Neural cell (in vitro differentiated cells): Measurements from ENCODE around the gene RELA. TPM values are rescaled to one million over a fixed set of nuclear protein-coding genes. Genes with fewer than 3 reads are reported as not detected.

Experiments
- H2AFZ ChIP-seq: fragments of 200-600, 300-800 bp; sonication (generic), shearing (Covaris generic); 2 replicates; pipeline ENCODE4 v1.6.0; 2014; ENCODE audit warnings: low read depth, mild to moderate bottlenecking, antibody characterized with exemption, low read length, moderate library complexity
- H3F3A ChIP-seq: fragments of 200-600 bp; shearing (Covaris generic); 2 replicates; pipeline ENCODE4 v1.6.1; 2016; ENCODE audit warnings: mild to moderate bottlenecking, moderate library complexity, mixed read lengths, antibody characterized with exemption, low read length; ENCODE audit not compliant: insufficient read depth, poor library complexity, severe bottlenecking
- H3K27ac ChIP-seq: fragments of 200-600, 300-800 bp; sonication (generic), shearing (Covaris generic); 2 replicates; pipeline ENCODE4 v1.5.1; 2014; ENCODE audit warnings: mild to moderate bottlenecking, low read length, moderate library complexity
- H3K27me3 ChIP-seq: fragments of 300-800, 200-600 bp; sonication (generic), shearing (Covaris generic); 2 replicates; pipeline ENCODE4 v1.6.0; 2014; ENCODE audit warnings: mild to moderate bottlenecking, low read depth, low read length, moderate library complexity; ENCODE audit not compliant: insufficient read depth
- H3K36me3 ChIP-seq: fragments of 300-800, 200-600 bp; sonication (generic), shearing (Covaris generic); 2 replicates; pipeline ENCODE4 v1.5.1; 2014; ENCODE audit warnings: mild to moderate bottlenecking, antibody characterized with exemption, low read length, moderate library complexity; ENCODE audit not compliant: insufficient read depth
- H3K4me2 ChIP-seq: fragments of 300-800, 200-600 bp; sonication (generic), shearing (Covaris generic); 2 replicates; pipeline ENCODE4 v1.6.0; 2014; ENCODE audit warnings: mild to moderate bottlenecking, low read length
- H3K4me3 ChIP-seq: fragments of 300-800, 200-600 bp; sonication (generic), shearing (Covaris generic); 2 replicates; pipeline ENCODE4 v1.5.1; 2014; ENCODE audit warnings: mild to moderate bottlenecking, low read length, moderate library complexity
- H3K79me2 ChIP-seq: fragments of 200-600 bp; shearing (Covaris generic); replicated peaks from 2 replicates; pipeline ENCODE4 v1.6.0; 2014; ENCODE audit warnings: mild to moderate bottlenecking, low read length, moderate library complexity; ENCODE audit not compliant: insufficient read depth
- H3K9ac ChIP-seq: fragments of 300-800, 200-600 bp; sonication (generic), shearing (Covaris generic); 2 replicates; pipeline ENCODE4 v1.6.1; 2016; ENCODE audit warnings: mild to moderate bottlenecking, low read length, mixed read lengths
- H3K9me2 ChIP-seq: fragments of 200-600 bp; shearing (Covaris generic); 2 replicates; pipeline ENCODE4 v1.6.1; 2016; ENCODE audit warnings: mild to moderate bottlenecking, low read length, mixed read lengths; ENCODE audit not compliant: insufficient read depth
- H3K9me3 ChIP-seq: fragments of 200-600, 300-800 bp; sonication (generic), shearing (Covaris generic); 2 replicates; pipeline ENCODE4 v1.6.1; 2016; ENCODE audit warnings: mild to moderate bottlenecking, mixed run types, low read length, moderate library complexity, mixed read lengths
- H4K20me1 ChIP-seq: fragments of 200-600 bp; shearing (Covaris generic); 2 replicates; pipeline ENCODE4 v1.6.1; 2016; ENCODE audit warnings: mild to moderate bottlenecking, mixed run types; ENCODE audit not compliant: insufficient read depth
- EP300 ChIP-seq: fragments of 450-650 bp; conservative IDR thresholded peaks from 2 replicates; pipeline ENCODE4 v1.6.1; 2014; ENCODE audit warnings: antibody characterized with exemption, mild to moderate bottlenecking, moderate library complexity; ENCODE audit not compliant: poor library complexity, severe bottlenecking
- EZH2 ChIP-seq: fragments of 200-600, 300-800 bp; shearing (Covaris generic), sonication (generic); IDR thresholded peaks from 2 replicates; pipeline ENCODE4 v1.6.1; 2014; ENCODE audit warnings: antibody characterized with exemption, low read length, borderline replicate concordance, mild to moderate bottlenecking; ENCODE audit not compliant: insufficient read depth, poor library complexity, severe bottlenecking
- MXI1 ChIP-seq: fragments of 450-650 bp; conservative IDR thresholded peaks from 2 replicates; pipeline ENCODE4 v1.6.1; 2014; ENCODE audit warnings: antibody characterized with exemption, mild to moderate bottlenecking; ENCODE audit not compliant: poor library complexity, severe bottlenecking
- POLR2AphosphoS5 ChIP-seq: IDR thresholded peaks from 2 replicates; pipeline ENCODE4 v1.6.1; 2012
- RAD21 ChIP-seq: fragments of 450-650 bp; conservative IDR thresholded peaks from 2 replicates; pipeline ENCODE4 v1.6.1; 2014; ENCODE audit warnings: antibody characterized with exemption, mild to moderate bottlenecking, moderate library complexity
- SMC3 ChIP-seq: fragments of 450-650 bp; conservative IDR thresholded peaks from 2 replicates; pipeline ENCODE4 v1.6.1; 2014; ENCODE audit warnings: antibody characterized with exemption, mild to moderate bottlenecking, moderate library complexity; ENCODE audit not compliant: poor library complexity
- TAF1 ChIP-seq: IDR thresholded peaks from 2 replicates; pipeline ENCODE4 v1.6.1; 2012; ENCODE audit warnings: low read depth
- polyA plus RNA-seq: library from polyadenylated mRNA; depleted of rRNA; stranded (reverse); fragments of >200 nt; gene quantifications from 2 replicates; pipeline ENCODE4 v1.2.3, GENCODE V29; 2014
- TF ChIP-seq, protein P1 (sequence below): fragments of 450-650 bp; IDR thresholded peaks from 2 replicates; pipeline ENCODE4 v1.5.1; 2014; ENCODE audit warnings: antibody characterized with exemption, mild to moderate bottlenecking, moderate library complexity; ENCODE audit not compliant: poor library complexity, severe bottlenecking
- TF ChIP-seq, protein P2 (sequence below): IDR thresholded peaks from 2 replicates; pipeline ENCODE4 v1.6.1; 2012; ENCODE audit warnings: borderline replicate concordance

The RELA gene
- polyA plus RNA-seq, 1 donor from 2014 or later, result 19.3 TPM

DNA sequence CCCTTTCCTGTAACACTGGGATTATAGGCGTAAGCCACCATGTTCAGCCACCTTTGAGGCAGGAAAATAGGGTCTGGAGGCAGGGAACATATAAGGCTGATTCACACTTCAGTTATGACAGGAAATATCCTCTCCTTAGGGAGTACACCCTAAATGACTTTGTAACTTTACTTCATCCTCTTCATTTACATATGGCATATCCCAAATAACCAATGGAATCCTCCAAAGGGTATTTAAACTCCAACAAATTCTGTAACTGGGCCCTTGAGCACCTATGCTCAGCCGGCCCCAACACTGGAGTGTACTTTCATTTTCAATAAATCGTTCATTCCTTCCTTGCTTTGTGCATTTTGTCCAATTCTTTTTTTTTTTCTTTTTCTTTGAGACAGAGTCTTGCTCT, 47.7 kb upstream of the RELA start:
- Histone ChIP-seq H3K4me2 (no peak overlapping the region), H3K36me3 (peaks cover 7% of the 10 kb centered on the region), H4K20me1 (no peaks in the 10 kb centered on the region), H3K9ac (no peak overlapping the region), H3K9me3 (no peaks in the 10 kb centered on the region), H3K27ac (no peak overlapping the region), H3F3A (no peaks in the 10 kb centered on the region), H3K79me2 (peaks cover 12% of the 10 kb centered on the region), H3K27me3 (no peaks in the 10 kb centered on the region), H2AFZ (no peak overlapping the region), H3K4me3 (no peak overlapping the region), H3K9me2 (no peaks in the 10 kb centered on the region)
- TF ChIP-seq MXI1 (no peak), EZH2 (no peak), POLR2AphosphoS5 (no peak), SMC3 (no peak), TAF1 (no peak)
- TF ChIP-seq, protein P1, sequence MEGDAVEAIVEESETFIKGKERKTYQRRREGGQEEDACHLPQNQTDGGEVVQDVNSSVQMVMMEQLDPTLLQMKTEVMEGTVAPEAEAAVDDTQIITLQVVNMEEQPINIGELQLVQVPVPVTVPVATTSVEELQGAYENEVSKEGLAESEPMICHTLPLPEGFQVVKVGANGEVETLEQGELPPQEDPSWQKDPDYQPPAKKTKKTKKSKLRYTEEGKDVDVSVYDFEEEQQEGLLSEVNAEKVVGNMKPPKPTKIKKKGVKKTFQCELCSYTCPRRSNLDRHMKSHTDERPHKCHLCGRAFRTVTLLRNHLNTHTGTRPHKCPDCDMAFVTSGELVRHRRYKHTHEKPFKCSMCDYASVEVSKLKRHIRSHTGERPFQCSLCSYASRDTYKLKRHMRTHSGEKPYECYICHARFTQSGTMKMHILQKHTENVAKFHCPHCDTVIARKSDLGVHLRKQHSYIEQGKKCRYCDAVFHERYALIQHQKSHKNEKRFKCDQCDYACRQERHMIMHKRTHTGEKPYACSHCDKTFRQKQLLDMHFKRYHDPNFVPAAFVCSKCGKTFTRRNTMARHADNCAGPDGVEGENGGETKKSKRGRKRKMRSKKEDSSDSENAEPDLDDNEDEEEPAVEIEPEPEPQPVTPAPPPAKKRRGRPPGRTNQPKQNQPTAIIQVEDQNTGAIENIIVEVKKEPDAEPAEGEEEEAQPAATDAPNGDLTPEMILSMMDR, result no peak
- TF ChIP-seq, protein P2, sequence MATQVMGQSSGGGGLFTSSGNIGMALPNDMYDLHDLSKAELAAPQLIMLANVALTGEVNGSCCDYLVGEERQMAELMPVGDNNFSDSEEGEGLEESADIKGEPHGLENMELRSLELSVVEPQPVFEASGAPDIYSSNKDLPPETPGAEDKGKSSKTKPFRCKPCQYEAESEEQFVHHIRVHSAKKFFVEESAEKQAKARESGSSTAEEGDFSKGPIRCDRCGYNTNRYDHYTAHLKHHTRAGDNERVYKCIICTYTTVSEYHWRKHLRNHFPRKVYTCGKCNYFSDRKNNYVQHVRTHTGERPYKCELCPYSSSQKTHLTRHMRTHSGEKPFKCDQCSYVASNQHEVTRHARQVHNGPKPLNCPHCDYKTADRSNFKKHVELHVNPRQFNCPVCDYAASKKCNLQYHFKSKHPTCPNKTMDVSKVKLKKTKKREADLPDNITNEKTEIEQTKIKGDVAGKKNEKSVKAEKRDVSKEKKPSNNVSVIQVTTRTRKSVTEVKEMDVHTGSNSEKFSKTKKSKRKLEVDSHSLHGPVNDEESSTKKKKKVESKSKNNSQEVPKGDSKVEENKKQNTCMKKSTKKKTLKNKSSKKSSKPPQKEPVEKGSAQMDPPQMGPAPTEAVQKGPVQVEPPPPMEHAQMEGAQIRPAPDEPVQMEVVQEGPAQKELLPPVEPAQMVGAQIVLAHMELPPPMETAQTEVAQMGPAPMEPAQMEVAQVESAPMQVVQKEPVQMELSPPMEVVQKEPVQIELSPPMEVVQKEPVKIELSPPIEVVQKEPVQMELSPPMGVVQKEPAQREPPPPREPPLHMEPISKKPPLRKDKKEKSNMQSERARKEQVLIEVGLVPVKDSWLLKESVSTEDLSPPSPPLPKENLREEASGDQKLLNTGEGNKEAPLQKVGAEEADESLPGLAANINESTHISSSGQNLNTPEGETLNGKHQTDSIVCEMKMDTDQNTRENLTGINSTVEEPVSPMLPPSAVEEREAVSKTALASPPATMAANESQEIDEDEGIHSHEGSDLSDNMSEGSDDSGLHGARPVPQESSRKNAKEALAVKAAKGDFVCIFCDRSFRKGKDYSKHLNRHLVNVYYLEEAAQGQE, result no peak

DNA sequence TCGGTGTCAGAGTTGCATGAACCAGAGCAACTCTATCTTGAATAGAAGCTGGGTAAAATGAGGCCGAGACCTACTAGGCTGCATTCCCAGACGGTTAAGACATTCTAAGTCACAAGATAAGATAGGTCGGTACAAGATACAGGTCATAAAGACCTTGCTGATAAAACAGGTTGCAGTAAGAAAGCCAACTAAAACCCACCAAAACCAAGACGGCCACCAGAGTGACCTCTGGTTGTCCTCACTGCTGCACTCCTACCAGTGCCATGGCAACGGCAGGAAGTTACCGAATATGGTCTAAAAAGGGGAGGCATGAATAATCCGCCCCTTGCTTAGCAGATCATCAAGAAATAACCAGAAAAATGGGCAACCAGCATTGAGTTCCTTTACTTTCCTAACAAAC, 46.9 kb upstream of the RELA start:
- H3K79me2 ChIP-seq, result peaks cover 12% of the 10 kb centered on the region
- peaks cover 2% of the 10 kb centered on the region for H3K36me3 ChIP-seq
- H3K27me3 ChIP-seq, result no peaks in the 10 kb centered on the region
- H2AFZ ChIP-seq, result no peak overlapping the region
- H3K9me2 ChIP-seq, result no peaks in the 10 kb centered on the region
- H3K4me2 ChIP-seq, result no peak overlapping the region
- TF ChIP-seq EP300, result no peak
- TF ChIP-seq, protein P2, result no peak
- no peak for TF ChIP-seq RAD21
- H3K9me3 ChIP-seq, result no peaks in the 10 kb centered on the region
- no peaks in the 10 kb centered on the region for H3F3A ChIP-seq
- no peak overlapping the region for H3K4me3 ChIP-seq
- no peak overlapping the region for H3K9ac ChIP-seq
- H3K27ac ChIP-seq, result no peak overlapping the region
- H4K20me1 ChIP-seq, result no peaks in the 10 kb centered on the region
